SJCRH30 (cell line): ENCODE data around the gene CLN5. TPM values are rescaled to one million over a fixed set of nuclear protein-coding genes. Genes with fewer than 3 reads are reported as not detected.
A peak's percentile ranks its signal among the peaks of the same experiment; 100 is the strongest.
"Not testable (repeated sequence)": the region's sequence is repeated elsewhere in the genome, so short reads cannot be mapped to it uniquely, and the experiment has no call there.

Source experiments
- DNase-seq, 2 experiments: peaks; one replicate each; pipeline ENCODE4 v3.0.0-alpha.2; 2015 to 2020
- H3K27ac ChIP-seq: fragments of 250-450 bp; sonication (Bioruptor Pico); 2 replicates; pipeline ENCODE4 v1.5.1; 2020; ENCODE audit warnings: mild to moderate bottlenecking, moderate library complexity
- H3K27me3 ChIP-seq: fragments of 250-450 bp; sonication (Bioruptor Pico); 2 replicates; pipeline ENCODE4 v1.5.1; 2020; ENCODE audit warnings: mild to moderate bottlenecking, moderate library complexity
- H3K36me3 ChIP-seq: fragments of 250-450 bp; sonication (Bioruptor Pico); 2 replicates; pipeline ENCODE4 v1.5.1; 2020; ENCODE audit warnings: mild to moderate bottlenecking, moderate library complexity
- H3K4me1 ChIP-seq: fragments of 250-450 bp; sonication (Bioruptor Pico); 2 replicates; pipeline ENCODE4 v1.5.1; 2020; ENCODE audit warnings: mild to moderate bottlenecking, moderate library complexity
- H3K4me3 ChIP-seq: fragments of 250-450 bp; sonication (Bioruptor Pico); 2 replicates; pipeline ENCODE4 v1.5.1; 2020; ENCODE audit warnings: mild to moderate bottlenecking, moderate library complexity
- H3K9me3 ChIP-seq: fragments of 250-450 bp; sonication (Bioruptor Pico); replicated peaks from 2 replicates; pipeline ENCODE4 v1.5.1; 2020; ENCODE audit warnings: mild to moderate bottlenecking, moderate library complexity
- total RNA-seq: library from RNA; depleted of rRNA; stranded (reverse); fragments of >200 nt; shearing (Covaris generic); gene quantifications from 2 replicates; pipeline ENCODE4 v1.2.3, GENCODE V29; 2014; rRNA removed

CLN5 gene
- total RNA-seq: 11.9 and 14.9 TPM in 2 replicates

GRCh38 chr13:76991796-76992547 is at the start of gene CLN5:
TSS of gene CLN5 (plus strand) at chr13:76992081. CDS start at chr13:76992099, 18 bp downstream.
- Histone ChIP-seq H3K9me3 (no peaks in the 10 kb centered on the region), H3K27me3 (no peaks in the 10 kb centered on the region), H3K36me3 (peaks cover 6% of the 10 kb centered on the region; the same call in 1 of the 2 replicates), H3K27ac (peak within 1 kb of the TSS; percentile 31), H3K4me1 (no peaks in the 10 kb centered on the region), H3K4me3 (peak within 1 kb of the TSS; percentile 75)
- DNase-seq: peak; percentile 87

GRCh38 chr13:76942363-76942762 is 49.5 kb upstream of the CLN5 start:
- no peak for DNase-seq
- H3K27ac ChIP-seq: no peak overlapping the region

GRCh38 chr13:76943646-76944045 is 48.2 kb upstream of the CLN5 start:
- no peaks in the 10 kb centered on the region for H3K36me3 ChIP-seq
- no peak overlapping the region for H3K4me3 ChIP-seq
- H3K27ac ChIP-seq: no peak overlapping the region
- H3K27me3 ChIP-seq: no peaks in the 10 kb centered on the region
- no peak for DNase-seq
- no peaks in the 10 kb centered on the region for H3K9me3 ChIP-seq
- H3K4me1 ChIP-seq: no peaks in the 10 kb centered on the region

More at GRCh38 chr13:76942363-76942762, 49.5 kb upstream of the CLN5 start:
- peaks cover 5% of the 10 kb centered on the region for H3K4me1 ChIP-seq
- no peaks in the 10 kb centered on the region for H3K36me3 ChIP-seq
- no peaks in the 10 kb centered on the region for H3K9me3 ChIP-seq
- H3K4me3 ChIP-seq: no peak overlapping the region
- H3K27me3 ChIP-seq: no peaks in the 10 kb centered on the region

- no peaks in the 10 kb centered on the region for H3K27me3 ChIP-seq
- H3K9me3 ChIP-seq: no peaks in the 10 kb centered on the region
- no peak for DNase-seq
- H3K4me1 ChIP-seq: no peaks in the 10 kb centered on the region
- H3K36me3 ChIP-seq: no peaks in the 10 kb centered on the region
- no peak overlapping the region for H3K27ac ChIP-seq
- H3K4me3 ChIP-seq: no peak overlapping the region
Observed at GRCh38 chr13:76944456-76944855, 47.4 kb upstream of the CLN5 start.

GRCh38 chr13:76948149-76948548 is 43.7 kb upstream of the CLN5 start, which contains the start of gene ACOD1:
TSS of gene ACOD1 (plus strand) at chr13:76948511. CDS start at chr13:76948559, 48 bp downstream.
- DNase-seq: no peak
- H3K27ac ChIP-seq: no peak within 1 kb of the TSS
- no peaks in the 10 kb centered on the region for H3K4me1 ChIP-seq
- H3K4me3 ChIP-seq: no peak within 1 kb of the TSS
- no peaks in the 10 kb centered on the region for H3K9me3 ChIP-seq
- H3K27me3 ChIP-seq: no peaks in the 10 kb centered on the region
- no peaks in the 10 kb centered on the region for H3K36me3 ChIP-seq

- Histone ChIP-seq H3K4me3 (no peak overlapping the region), H3K4me1 (no peaks in the 10 kb centered on the region), H3K27me3 (no peaks in the 10 kb centered on the region), H3K9me3 (no peaks in the 10 kb centered on the region), H3K27ac (no peak overlapping the region), H3K36me3 (no peaks in the 10 kb centered on the region)
- no peak for DNase-seq
Observed at GRCh38 chr13:76950101-76950500, 41.8 kb upstream of the CLN5 start.

GRCh38 chr13:76953968-76954367 is 37.9 kb upstream of the CLN5 start:
- DNase-seq: no peak
- Histone ChIP-seq H3K9me3 (no peaks in the 10 kb centered on the region), H3K36me3 (no peaks in the 10 kb centered on the region), H3K27me3 (no peaks in the 10 kb centered on the region), H3K27ac (no peak overlapping the region), H3K4me3 (no peak overlapping the region), H3K4me1 (no peaks in the 10 kb centered on the region)

- Histone ChIP-seq H3K27me3 (no peaks in the 10 kb centered on the region), H3K9me3 (no peaks in the 10 kb centered on the region), H3K27ac (no peak overlapping the region), H3K4me1 (no peaks in the 10 kb centered on the region), H3K4me3 (no peak overlapping the region), H3K36me3 (no peaks in the 10 kb centered on the region)
- no peak for DNase-seq
Observed at GRCh38 chr13:76954538-76954937, 37.3 kb upstream of the CLN5 start.

GRCh38 chr13:76955193-76955592 is 36.7 kb upstream of the CLN5 start:
- H3K27me3 ChIP-seq: no peaks in the 10 kb centered on the region
- no peaks in the 10 kb centered on the region for H3K36me3 ChIP-seq

GRCh38 chr13:76955661-76956060 is 36.2 kb upstream of the CLN5 start:
- no peaks in the 10 kb centered on the region for H3K4me1 ChIP-seq
- H3K27me3 ChIP-seq: no peaks in the 10 kb centered on the region
- H3K27ac ChIP-seq: no peak overlapping the region
- no peaks in the 10 kb centered on the region for H3K9me3 ChIP-seq
- H3K4me3 ChIP-seq: no peak overlapping the region
- no peak for DNase-seq
- H3K36me3 ChIP-seq: no peaks in the 10 kb centered on the region

More at GRCh38 chr13:76955193-76955592, 36.7 kb upstream of the CLN5 start:
- no peak for DNase-seq
- no peaks in the 10 kb centered on the region for H3K4me1 ChIP-seq
- no peak overlapping the region for H3K4me3 ChIP-seq
- H3K27ac ChIP-seq: no peak overlapping the region
- no peaks in the 10 kb centered on the region for H3K9me3 ChIP-seq

- no peak for DNase-seq
- H3K4me3 ChIP-seq: no peak overlapping the region
- H3K36me3 ChIP-seq: no peaks in the 10 kb centered on the region
- no peaks in the 10 kb centered on the region for H3K27me3 ChIP-seq
- no peaks in the 10 kb centered on the region for H3K4me1 ChIP-seq
- H3K9me3 ChIP-seq: no peaks in the 10 kb centered on the region
- no peak overlapping the region for H3K27ac ChIP-seq
Observed at GRCh38 chr13:76958841-76959432, 32.9 kb upstream of the CLN5 start.

- not testable (repeated sequence) for H3K27me3 ChIP-seq, H3K9me3 ChIP-seq, DNase-seq, H3K4me3 ChIP-seq, H3K27ac ChIP-seq, H3K4me1 ChIP-seq, H3K36me3 ChIP-seq
Observed at GRCh38 chr13:76959734-76960133, 32.1 kb upstream of the CLN5 start.

GRCh38 chr13:76965759-76966421 is 26.0 kb upstream of the CLN5 start:
- peaks cover 12% of the 10 kb centered on the region for H3K4me1 ChIP-seq
- H3K27ac ChIP-seq: no peak overlapping the region
- H3K36me3 ChIP-seq: no peaks in the 10 kb centered on the region
- no peaks in the 10 kb centered on the region for H3K27me3 ChIP-seq
- H3K4me3 ChIP-seq: no peak overlapping the region
- DNase-seq: peak; percentile 43 to 58
- H3K9me3 ChIP-seq: no peaks in the 10 kb centered on the region

- no peaks in the 10 kb centered on the region for H3K27me3 ChIP-seq
- H3K9me3 ChIP-seq: no peaks in the 10 kb centered on the region
- H3K36me3 ChIP-seq: no peaks in the 10 kb centered on the region
- H3K4me3 ChIP-seq: no peak overlapping the region
- no peak overlapping the region for H3K27ac ChIP-seq
- H3K4me1 ChIP-seq: peaks cover 12% of the 10 kb centered on the region
- no peak for DNase-seq
Observed at GRCh38 chr13:76967031-76967430, 24.9 kb upstream of the CLN5 start.

- H3K4me3 ChIP-seq: no peak overlapping the region
- H3K36me3 ChIP-seq: no peaks in the 10 kb centered on the region
- DNase-seq: peak; percentile 82 to 84
- no peaks in the 10 kb centered on the region for H3K27me3 ChIP-seq
- H3K9me3 ChIP-seq: no peaks in the 10 kb centered on the region
- H3K27ac ChIP-seq: no peak overlapping the region
- peaks cover 12% of the 10 kb centered on the region for H3K4me1 ChIP-seq
Observed at GRCh38 chr13:76968041-76968440, 23.8 kb upstream of the CLN5 start.
